Thoracic aorta (tissue), 2 donors: ENCODE results near the gene PGA5. TPM values are rescaled to one million over a fixed set of nuclear protein-coding genes. Genes with fewer than 3 reads are reported as not detected.
"Not testable (repeated sequence)": the region's sequence is repeated elsewhere in the genome, so short reads cannot be mapped to it uniquely, and the experiment has no call there.

Source experiments
- ATAC-seq: fragments of 150-250 bp; one replicate; pipeline ENCODE4 v1.8.0; 2017; ENCODE audit warnings: low read depth; ENCODE audit not compliant: insufficient number of reproducible peaks, low FRiP score
- DNase-seq: peaks from one replicate; pipeline ENCODE4 v3.0.0-alpha.2; 2020; ENCODE audit warnings: low spot score
- H3K27ac ChIP-seq, 2 donors: fragments of 200-600 bp; sonication (generic); 1 replicate in 1 of 2; 2 replicates in 1 of 2; pipeline ENCODE4 v1.5.1; 2016; ENCODE audit warnings: mild to moderate bottlenecking in 2 of 2, moderate library complexity in 2 of 2
- H3K27me3 ChIP-seq: fragments of 200-600 bp; sonication (generic); replicated peaks from 2 replicates; pipeline ENCODE4 v1.6.0; 2016; ENCODE audit warnings: mild to moderate bottlenecking; ENCODE audit not compliant: insufficient read depth
- H3K36me3 ChIP-seq: fragments of 200-600 bp; sonication (generic); one replicate; pipeline ENCODE4 v1.5.1; 2016
- H3K4me1 ChIP-seq, 2 donors: fragments of 200-600 bp; sonication (generic); 1 replicate in 1 of 2; 2 replicates in 1 of 2; pipeline versions ENCODE4 v1.5.1 to v1.6.0; 2016; ENCODE audit warnings: low read depth in 2 of 2, mild to moderate bottlenecking in 1 of 2; ENCODE audit not compliant: control insufficient read depth in 1 of 2
- H3K4me3 ChIP-seq: fragments of 200-600 bp; sonication (generic); 2 replicates; pipeline ENCODE4 v1.5.1; 2016; ENCODE audit warnings: mild to moderate bottlenecking
- H3K9me3 ChIP-seq: fragments of 200-600 bp; sonication (generic); 2 replicates; pipeline ENCODE4 v1.5.1; 2016
- CTCF ChIP-seq: fragments of 200-600 bp; sonication (generic); IDR thresholded peaks from one replicate; pipeline ENCODE4 v1.5.1; 2019; ENCODE audit warnings: antibody characterized with exemption
- total RNA-seq, 2 donors: library from RNA; depleted of rRNA; stranded (reverse); fragments of >200 nt; gene quantifications; one replicate each; pipeline versions ENCODE4 v1.1.0 to v1.2.3, GENCODE V29; 2016

Gene PGA5
- total RNA-seq = not detected

GRCh38 chr11:61240875-61241274 lies at the start of gene PGA5:
PGA5 (plus strand) TSS chr11:61241175; CDS start chr11:61241227, 52 bp downstream.
- not testable (repeated sequence) for H3K27me3 ChIP-seq, H3K27ac ChIP-seq, H3K4me3 ChIP-seq, H3K4me1 ChIP-seq, ATAC-seq, H3K36me3 ChIP-seq, H3K9me3 ChIP-seq, DNase-seq

DNA sequence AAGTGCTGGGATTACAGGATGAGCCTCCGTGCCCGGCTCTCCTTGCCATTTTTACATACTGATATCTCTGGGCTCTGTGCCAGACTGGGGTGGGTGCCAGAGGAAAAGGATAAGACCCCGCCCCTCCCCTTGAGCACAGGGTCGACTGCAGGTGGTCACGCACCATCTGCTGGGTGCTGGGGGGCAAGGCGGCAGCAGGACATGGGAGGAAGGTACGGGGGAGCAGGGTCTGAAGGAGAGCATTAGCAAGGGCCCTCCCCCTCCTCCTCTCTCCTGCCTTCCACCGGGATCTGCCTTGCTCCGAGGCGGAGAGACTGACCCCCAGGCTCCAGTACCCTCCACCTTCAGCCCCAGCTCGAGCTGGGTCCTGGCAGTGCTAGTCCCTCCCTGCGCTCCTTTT lies 47.4 kb upstream of the PGA5 start:
- DNase-seq = no peak
- Histone ChIP-seq H3K27me3 (no peaks in the 10 kb centered on the region), H3K4me3 (no peak overlapping the region), H3K4me1 (no peaks in the 10 kb centered on the region), H3K27ac (no peak overlapping the region), H3K9me3 (no peaks in the 10 kb centered on the region), H3K36me3 (no peaks in the 10 kb centered on the region)
- no peak for ATAC-seq
- TF ChIP-seq CTCF = no peak

- Histone ChIP-seq H3K4me1 (no peaks in the 10 kb centered on the region), H3K36me3 (no peaks in the 10 kb centered on the region), H3K27ac (no peak overlapping the region), H3K27me3 (no peaks in the 10 kb centered on the region), H3K9me3 (peaks cover 5% of the 10 kb centered on the region), H3K4me3 (no peak overlapping the region)
- no peak for ATAC-seq
- TF ChIP-seq CTCF = no peak
- DNase-seq = no peak
Observed at GRCh38 chr11:61194169-61194671, 46.8 kb upstream of the PGA5 start.

- no peak for TF ChIP-seq CTCF
- H3K36me3 ChIP-seq = no peaks in the 10 kb centered on the region
- peaks cover 5% of the 10 kb centered on the region for H3K9me3 ChIP-seq
- DNase-seq = no peak
- H3K4me1 ChIP-seq = no peaks in the 10 kb centered on the region
- H3K27ac ChIP-seq = no peak overlapping the region
- H3K4me3 ChIP-seq = no peak overlapping the region
- no peaks in the 10 kb centered on the region for H3K27me3 ChIP-seq
- no peak for ATAC-seq
Observed at GRCh38 chr11:61194981-61195695, 45.8 kb upstream of the PGA5 start.

GRCh38 chr11:61195719-61196118 lies 45.3 kb upstream of the PGA5 start:
- H3K4me1 ChIP-seq = no peaks in the 10 kb centered on the region
- no peak for TF ChIP-seq CTCF
- H3K27ac ChIP-seq = no peak overlapping the region
- no peak overlapping the region for H3K4me3 ChIP-seq
- no peak for ATAC-seq
- no peaks in the 10 kb centered on the region for H3K27me3 ChIP-seq
- DNase-seq = no peak
- no peaks in the 10 kb centered on the region for H3K36me3 ChIP-seq
- peaks cover 5% of the 10 kb centered on the region for H3K9me3 ChIP-seq

GRCh38 chr11:61198361-61198760 lies 42.6 kb upstream of the PGA5 start:
- no peak overlapping the region for H3K27ac ChIP-seq
- no peaks in the 10 kb centered on the region for H3K36me3 ChIP-seq
- no peak for ATAC-seq
- no peak for TF ChIP-seq CTCF
- DNase-seq = no peak
- H3K4me3 ChIP-seq = no peak overlapping the region
- H3K4me1 ChIP-seq = no peaks in the 10 kb centered on the region
- H3K9me3 ChIP-seq = peaks cover 5% of the 10 kb centered on the region
- no peaks in the 10 kb centered on the region for H3K27me3 ChIP-seq
